ENCODE data around the gene DLGAP4. TPM values are rescaled to one million over a fixed set of nuclear protein-coding genes. Genes with fewer than 3 reads are reported as not detected.

DLGAP4 gene
- total and polyA plus RNA-seq, 9 of the 15 experiments (the other 6 are each of a cell fraction or from before 2014, with no cell fraction given), result 0.31 to 34.1 (median 4.5) TPM

DNA sequence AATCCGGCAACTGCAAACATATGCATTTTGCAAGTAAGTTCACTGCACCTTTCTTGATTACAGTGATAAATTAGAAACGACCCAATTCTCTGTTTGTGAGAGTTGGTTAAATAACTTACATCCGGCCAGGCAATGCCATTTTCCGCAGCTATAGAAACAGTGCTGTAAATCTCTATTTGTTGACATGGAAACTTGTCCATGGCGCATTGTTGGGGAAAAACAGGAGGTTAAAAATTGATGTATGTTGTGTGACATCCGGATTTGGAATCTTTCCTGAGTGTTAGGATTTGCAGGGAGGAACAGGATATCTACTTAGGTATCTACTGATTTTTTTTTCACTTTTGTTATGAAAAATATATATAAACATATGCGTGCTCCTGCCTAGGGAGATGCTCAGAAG is 66.5 kb downstream of the DLGAP4 start (continued):
- TF ChIP-seq, protein P1, sequence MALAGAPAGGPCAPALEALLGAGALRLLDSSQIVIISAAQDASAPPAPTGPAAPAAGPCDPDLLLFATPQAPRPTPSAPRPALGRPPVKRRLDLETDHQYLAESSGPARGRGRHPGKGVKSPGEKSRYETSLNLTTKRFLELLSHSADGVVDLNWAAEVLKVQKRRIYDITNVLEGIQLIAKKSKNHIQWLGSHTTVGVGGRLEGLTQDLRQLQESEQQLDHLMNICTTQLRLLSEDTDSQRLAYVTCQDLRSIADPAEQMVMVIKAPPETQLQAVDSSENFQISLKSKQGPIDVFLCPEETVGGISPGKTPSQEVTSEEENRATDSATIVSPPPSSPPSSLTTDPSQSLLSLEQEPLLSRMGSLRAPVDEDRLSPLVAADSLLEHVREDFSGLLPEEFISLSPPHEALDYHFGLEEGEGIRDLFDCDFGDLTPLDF (CRISPR knock-in tag; IDR thresholded peaks at IDR 0.05), result no peak
- no peak for TF ChIP-seq ZBTB34 (CRISPR knock-in tag; IDR thresholded peaks at IDR 0.05)

- Histone ChIP-seq H3K4me3 (no peak overlapping the region), H3K27me3 (ENCODE audit: control insufficient read depth in 2 of 2, insufficient read depth in 2 of 2, low read length in 2 of 2) (peaks cover 9 to 48% of the 10 kb centered on the region in 2 experiments; a peak in 4 of 5 replicates), H3K9ac (ENCODE audit: insufficient read depth in 1 of 2, low read depth in 2 of 2, low read length in 2 of 2) (no peak overlapping the region), H3K79me2 (ENCODE audit: control insufficient read depth, insufficient read depth, low read length) (no peaks in the 10 kb centered on the region), H3K27ac (ENCODE audit: extremely low read depth, low read depth, low read length) (no peak overlapping the region), H3K4me2 (ENCODE audit: insufficient read depth, low read length) (no peak overlapping the region), H4K20me1 (replicated peaks; ENCODE audit: control insufficient read depth, insufficient read depth, low read length) (peaks cover 8% of the 10 kb centered on the region; the same call in 1 of the 2 replicates), H3K9me1 (ENCODE audit: control insufficient read depth, insufficient read depth, low read length) (no peaks in the 10 kb centered on the region), H3K4me1 (replicated peaks in 1 of 2; ENCODE audit: control insufficient read depth in 2 of 2, insufficient read depth in 2 of 2, low read length in 2 of 2) (peaks cover 0 to 3% of the 10 kb centered on the region in 2 experiments; a peak in 2 of 5 replicates), H3K9me3 (replicated peaks; ENCODE audit: control insufficient read depth, insufficient read depth, low read depth, low read length) (no peaks in the 10 kb centered on the region), H3K36me3 (ENCODE audit: control insufficient read depth, insufficient read depth, low read length) (no peaks in the 10 kb centered on the region), H2AFZ (ENCODE audit: low read depth, low read length) (no peak overlapping the region)
- WGBS (ENCODE audit: insufficient coverage, low coverage, missing lambda C conversion rate), result 0% methylated on average over 1 of the region's 1 CpG
- CTCF ChIA-PET (ENCODE audit: low intra/inter-chr PET ratio), result no interaction called here
- in situ Hi-C loops (cut with MboI) (no loop called here), intact Hi-C loops (cut with micrococcal nuclease) (no loop called here)
- no TSS peak for BruUV-seq (replicated peaks)
- ATAC-seq (no peak), DNase-seq (ENCODE audit: extremely low read depth in 1 of 4, low spot score in 3 of 4) (no peak), FAIRE-seq (no peak)
- POLR2A ChIA-PET, result interaction anchor here (0.9 kb wide), 1 partner anchor 63 kb away, joined by 3 read pairs; no protein-coding TSS in a partner anchor
- TF ChIP-seq, protein P2, sequence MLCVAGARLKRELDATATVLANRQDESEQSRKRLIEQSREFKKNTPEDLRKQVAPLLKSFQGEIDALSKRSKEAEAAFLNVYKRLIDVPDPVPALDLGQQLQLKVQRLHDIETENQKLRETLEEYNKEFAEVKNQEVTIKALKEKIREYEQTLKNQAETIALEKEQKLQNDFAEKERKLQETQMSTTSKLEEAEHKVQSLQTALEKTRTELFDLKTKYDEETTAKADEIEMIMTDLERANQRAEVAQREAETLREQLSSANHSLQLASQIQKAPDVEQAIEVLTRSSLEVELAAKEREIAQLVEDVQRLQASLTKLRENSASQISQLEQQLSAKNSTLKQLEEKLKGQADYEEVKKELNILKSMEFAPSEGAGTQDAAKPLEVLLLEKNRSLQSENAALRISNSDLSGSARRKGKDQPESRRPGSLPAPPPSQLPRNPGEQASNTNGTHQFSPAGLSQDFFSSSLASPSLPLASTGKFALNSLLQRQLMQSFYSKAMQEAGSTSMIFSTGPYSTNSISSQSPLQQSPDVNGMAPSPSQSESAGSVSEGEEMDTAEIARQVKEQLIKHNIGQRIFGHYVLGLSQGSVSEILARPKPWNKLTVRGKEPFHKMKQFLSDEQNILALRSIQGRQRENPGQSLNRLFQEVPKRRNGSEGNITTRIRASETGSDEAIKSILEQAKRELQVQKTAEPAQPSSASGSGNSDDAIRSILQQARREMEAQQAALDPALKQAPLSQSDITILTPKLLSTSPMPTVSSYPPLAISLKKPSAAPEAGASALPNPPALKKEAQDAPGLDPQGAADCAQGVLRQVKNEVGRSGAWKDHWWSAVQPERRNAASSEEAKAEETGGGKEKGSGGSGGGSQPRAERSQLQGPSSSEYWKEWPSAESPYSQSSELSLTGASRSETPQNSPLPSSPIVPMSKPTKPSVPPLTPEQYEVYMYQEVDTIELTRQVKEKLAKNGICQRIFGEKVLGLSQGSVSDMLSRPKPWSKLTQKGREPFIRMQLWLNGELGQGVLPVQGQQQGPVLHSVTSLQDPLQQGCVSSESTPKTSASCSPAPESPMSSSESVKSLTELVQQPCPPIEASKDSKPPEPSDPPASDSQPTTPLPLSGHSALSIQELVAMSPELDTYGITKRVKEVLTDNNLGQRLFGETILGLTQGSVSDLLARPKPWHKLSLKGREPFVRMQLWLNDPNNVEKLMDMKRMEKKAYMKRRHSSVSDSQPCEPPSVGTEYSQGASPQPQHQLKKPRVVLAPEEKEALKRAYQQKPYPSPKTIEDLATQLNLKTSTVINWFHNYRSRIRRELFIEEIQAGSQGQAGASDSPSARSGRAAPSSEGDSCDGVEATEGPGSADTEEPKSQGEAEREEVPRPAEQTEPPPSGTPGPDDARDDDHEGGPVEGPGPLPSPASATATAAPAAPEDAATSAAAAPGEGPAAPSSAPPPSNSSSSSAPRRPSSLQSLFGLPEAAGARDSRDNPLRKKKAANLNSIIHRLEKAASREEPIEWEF (CRISPR knock-in tag; IDR thresholded peaks at IDR 0.05), result no peak
- no peak for TF ChIP-seq CREM (IDR thresholded peaks at IDR 0.05; ENCODE audit: low read depth)
- no peak for TF ChIP-seq ZNF347 (CRISPR knock-in tag; IDR thresholded peaks at IDR 0.05; ENCODE audit: low read depth)
- TF ChIP-seq NCOA2 (IDR thresholded peaks at IDR 0.05; ENCODE audit: partially characterized antibody in 2 of 2), result no peak
- no peak for TF ChIP-seq POLR3G (IDR thresholded peaks at IDR 0.05; ENCODE audit: extremely low read depth, insufficient read length, insufficient replicate concordance)
- TF ChIP-seq SIN3A (IDR thresholded peaks at IDR 0.05; ENCODE audit: borderline replicate concordance in 2 of 2, control insufficient read depth in 1 of 2, low read depth in 2 of 2, low read length in 2 of 2), result no peak
- TF ChIP-seq ZBTB8A (IDR thresholded peaks at IDR 0.05; ENCODE audit: partially characterized antibody), result no peak
- TF ChIP-seq CBX1 (IDR thresholded peaks at IDR 0.05; ENCODE audit: low read depth), result no peak
Observed at GRCh38 chr20:36373089-36373488, 67.0 kb downstream of the DLGAP4 start.

Measured in K562 (cell line).